HG03280 (cell line): Measurements from ENCODE around the gene TMEM207.

Experiments
- ATAC-seq: cut with Tn5 transposase; IDR thresholded peaks from one replicate; pipeline ENCODE4 v1.9.1; 2021; ENCODE audit warnings: mild to moderate bottlenecking, moderate library complexity; ENCODE audit not compliant: unreplicated experiment

Gene TMEM207

GRCh38 chr3:190444576-190445145 lies 5.0 kb downstream of the TMEM207 start:
- ATAC-seq: no peak

GRCh38 chr3:190444006-190444405 lies 5.7 kb downstream of the TMEM207 start:
- ATAC-seq: no peak

- no peak for ATAC-seq
Measured at GRCh38 chr3:190443257-190443656, 6.4 kb downstream of the TMEM207 start.

GRCh38 chr3:190442240-190442639 lies 7.5 kb downstream of the TMEM207 start:
- ATAC-seq: no peak

- ATAC-seq: no peak
Measured at GRCh38 chr3:190436331-190436730, 13.4 kb downstream of the TMEM207 start.

- no peak for ATAC-seq
Measured at GRCh38 chr3:190435618-190436017, 14.1 kb downstream of the TMEM207 start.

- ATAC-seq: no peak
Measured at GRCh38 chr3:190433626-190434025, 16.1 kb downstream of the TMEM207 start.

- no peak for ATAC-seq
Measured at GRCh38 chr3:190432216-190432615, 17.5 kb downstream of the TMEM207 start.

GRCh38 chr3:190430906-190431305 lies 18.8 kb downstream of the TMEM207 start:
- ATAC-seq: no peak

- ATAC-seq: no peak
Measured at GRCh38 chr3:190429681-190430080, 20.0 kb downstream of the TMEM207 start.

GRCh38 chr3:190426806-190427507 lies 22.7 kb downstream of the TMEM207 start:
- no peak for ATAC-seq

GRCh38 chr3:190425833-190426232 lies 23.9 kb downstream of the TMEM207 start:
- ATAC-seq: no peak

- peak; percentile 69 for ATAC-seq
Measured at GRCh38 chr3:190424478-190425439, 24.9 kb downstream of the TMEM207 start.

GRCh38 chr3:190424108-190424477 lies 25.6 kb downstream of the TMEM207 start:
- no peak for ATAC-seq

GRCh38 chr3:190414297-190414696 lies 35.4 kb downstream of the TMEM207 start:
- no peak for ATAC-seq

- ATAC-seq: no peak
Measured at GRCh38 chr3:190404715-190405114, 45.0 kb downstream of the TMEM207 start.

GRCh38 chr3:190401963-190402362 lies 47.7 kb downstream of the TMEM207 start:
- ATAC-seq: no peak

GRCh38 chr3:190399677-190400076 lies 50.0 kb downstream of the TMEM207 start:
- ATAC-seq: no peak

GRCh38 chr3:190397889-190398288 lies 51.8 kb downstream of the TMEM207 start:
- ATAC-seq: no peak

- ATAC-seq: no peak
Measured at GRCh38 chr3:190396001-190396400, 53.7 kb downstream of the TMEM207 start.

GRCh38 chr3:190388703-190389102 lies 61.0 kb downstream of the TMEM207 start:
- ATAC-seq: no peak
